Measurements from ENCODE around the gene LHPP.

The LHPP gene

GRCh38 chr10:124655191-124656112 is 193.8 kb downstream of the LHPP start:
- no peaks in the 10 kb centered on the region for H3K9me3 ChIP-seq (ENCODE audit: low read length)
- H3F3A ChIP-seq (ENCODE audit: insufficient read depth, low read length) = no peaks in the 10 kb centered on the region
- no peak overlapping the region for H3K4me2 ChIP-seq (ENCODE audit: low read length)
- no peak overlapping the region for H3K4me3 ChIP-seq (ENCODE audit: low read depth, low read length, poor library complexity, severe bottlenecking)
- no peaks in the 10 kb centered on the region for H3K79me2 ChIP-seq (ENCODE audit: insufficient read depth, low read length)
- TF ChIP-seq, protein P1, sequence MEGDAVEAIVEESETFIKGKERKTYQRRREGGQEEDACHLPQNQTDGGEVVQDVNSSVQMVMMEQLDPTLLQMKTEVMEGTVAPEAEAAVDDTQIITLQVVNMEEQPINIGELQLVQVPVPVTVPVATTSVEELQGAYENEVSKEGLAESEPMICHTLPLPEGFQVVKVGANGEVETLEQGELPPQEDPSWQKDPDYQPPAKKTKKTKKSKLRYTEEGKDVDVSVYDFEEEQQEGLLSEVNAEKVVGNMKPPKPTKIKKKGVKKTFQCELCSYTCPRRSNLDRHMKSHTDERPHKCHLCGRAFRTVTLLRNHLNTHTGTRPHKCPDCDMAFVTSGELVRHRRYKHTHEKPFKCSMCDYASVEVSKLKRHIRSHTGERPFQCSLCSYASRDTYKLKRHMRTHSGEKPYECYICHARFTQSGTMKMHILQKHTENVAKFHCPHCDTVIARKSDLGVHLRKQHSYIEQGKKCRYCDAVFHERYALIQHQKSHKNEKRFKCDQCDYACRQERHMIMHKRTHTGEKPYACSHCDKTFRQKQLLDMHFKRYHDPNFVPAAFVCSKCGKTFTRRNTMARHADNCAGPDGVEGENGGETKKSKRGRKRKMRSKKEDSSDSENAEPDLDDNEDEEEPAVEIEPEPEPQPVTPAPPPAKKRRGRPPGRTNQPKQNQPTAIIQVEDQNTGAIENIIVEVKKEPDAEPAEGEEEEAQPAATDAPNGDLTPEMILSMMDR (IDR thresholded peaks at IDR 0.05; ENCODE audit: low read length) = no peak
- no peak for TF ChIP-seq EZH2 (IDR thresholded peaks at IDR 0.05; ENCODE audit: borderline replicate concordance, low read length)
- peaks cover 24% of the 10 kb centered on the region; the same call in 1 of the 2 replicates for H3K36me3 ChIP-seq (ENCODE audit: insufficient read depth, low read length)
- H3K27me3 ChIP-seq (ENCODE audit: insufficient read depth, low read length) = no peaks in the 10 kb centered on the region
- no peak overlapping the region for H3K9ac ChIP-seq (ENCODE audit: low read length)
- no peaks in the 10 kb centered on the region for H4K20me1 ChIP-seq (ENCODE audit: insufficient read depth, low read length)
- H3K4me1 ChIP-seq (ENCODE audit: insufficient read depth, low read length, severe bottlenecking) = peaks cover 28% of the 10 kb centered on the region
- H3K9me2 ChIP-seq (ENCODE audit: low read depth, low read length) = no peaks in the 10 kb centered on the region
- H2AFZ ChIP-seq (ENCODE audit: low read length) = no peak overlapping the region
- H3K27ac ChIP-seq (ENCODE audit: low read depth, low read length, poor library complexity, severe bottlenecking) = no peak overlapping the region

DNA sequence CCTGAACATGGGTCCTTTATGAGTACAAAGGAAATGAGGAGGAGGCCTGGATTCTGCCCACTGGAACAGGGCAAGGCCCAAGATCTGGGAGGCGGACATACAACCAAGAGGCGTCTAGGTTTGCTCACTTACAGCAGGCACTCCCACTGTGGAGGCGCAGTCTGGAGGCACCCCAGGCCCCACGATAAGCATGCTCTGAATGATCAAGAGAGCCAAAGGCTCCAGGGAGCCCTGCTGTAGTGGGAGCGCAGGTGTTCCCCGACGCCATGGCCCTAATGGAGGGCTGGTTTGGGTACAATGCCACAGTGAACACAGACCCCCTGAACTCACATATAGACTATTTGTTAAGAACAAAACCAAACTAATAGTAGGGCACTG is 194.5 kb downstream of the LHPP start:
- Histone ChIP-seq H3K79me2 (ENCODE audit: insufficient read depth, low read length) (no peaks in the 10 kb centered on the region), H3F3A (ENCODE audit: insufficient read depth, low read length) (no peaks in the 10 kb centered on the region), H3K9me3 (ENCODE audit: low read length) (no peaks in the 10 kb centered on the region), H3K4me3 (ENCODE audit: low read depth, low read length, poor library complexity, severe bottlenecking) (no peak overlapping the region), H2AFZ (ENCODE audit: low read length) (no peak overlapping the region), H3K9ac (ENCODE audit: low read length) (no peak overlapping the region), H4K20me1 (ENCODE audit: insufficient read depth, low read length) (no peaks in the 10 kb centered on the region), H3K27ac (ENCODE audit: low read depth, low read length, poor library complexity, severe bottlenecking) (no peak overlapping the region), H3K4me2 (ENCODE audit: low read length) (no peak overlapping the region), H3K36me3 (ENCODE audit: insufficient read depth, low read length) (peaks cover 21% of the 10 kb centered on the region; the same call in 1 of the 2 replicates), H3K9me2 (ENCODE audit: low read depth, low read length) (no peaks in the 10 kb centered on the region), H3K4me1 (ENCODE audit: insufficient read depth, low read length, severe bottlenecking) (peaks cover 28% of the 10 kb centered on the region), H3K27me3 (ENCODE audit: insufficient read depth, low read length) (no peaks in the 10 kb centered on the region)
- TF ChIP-seq, protein P1 (IDR thresholded peaks at IDR 0.05; ENCODE audit: low read length) = no peak
- TF ChIP-seq EZH2 (IDR thresholded peaks at IDR 0.05; ENCODE audit: borderline replicate concordance, low read length) = no peak

GRCh38 chr10:124656541-124656940 is 194.9 kb downstream of the LHPP start:
- Histone ChIP-seq H3K4me3 (ENCODE audit: low read depth, low read length, poor library complexity, severe bottlenecking) (no peak overlapping the region), H3K4me1 (ENCODE audit: insufficient read depth, low read length, severe bottlenecking) (peaks cover 24% of the 10 kb centered on the region), H3K9ac (ENCODE audit: low read length) (no peak overlapping the region), H3K79me2 (ENCODE audit: insufficient read depth, low read length) (no peaks in the 10 kb centered on the region; the same call in 1 of the 2 replicates), H3K9me2 (ENCODE audit: low read depth, low read length) (no peaks in the 10 kb centered on the region), H3K36me3 (ENCODE audit: insufficient read depth, low read length) (peaks cover 21% of the 10 kb centered on the region; the same call in 1 of the 2 replicates), H3K4me2 (ENCODE audit: low read length) (no peak overlapping the region), H3F3A (ENCODE audit: insufficient read depth, low read length) (no peaks in the 10 kb centered on the region), H2AFZ (ENCODE audit: low read length) (no peak overlapping the region), H3K27ac (ENCODE audit: low read depth, low read length, poor library complexity, severe bottlenecking) (no peak overlapping the region), H3K9me3 (ENCODE audit: low read length) (no peaks in the 10 kb centered on the region), H4K20me1 (ENCODE audit: insufficient read depth, low read length) (no peaks in the 10 kb centered on the region), H3K27me3 (ENCODE audit: insufficient read depth, low read length) (no peaks in the 10 kb centered on the region)
- TF ChIP-seq EZH2 (IDR thresholded peaks at IDR 0.05; ENCODE audit: borderline replicate concordance, low read length) = no peak
- TF ChIP-seq, protein P1 (IDR thresholded peaks at IDR 0.05; ENCODE audit: low read length) = no peak
